ENCODE measurements around the gene PTGIS. TPM values are rescaled to one million over a fixed set of nuclear protein-coding genes. Genes with fewer than 3 reads are reported as not detected.
"Not testable (repeated sequence)": the region's sequence is repeated elsewhere in the genome, so short reads cannot be mapped to it uniquely, and the experiment has no call there.

Gene PTGIS
- total RNA-seq, 1 donor from 2014 or later: not detected

GRCh38 chr20:49570161-49570827 lies 2.4 kb upstream of the PTGIS start:
- POLR2A ChIA-PET: no interaction called here
- peaks cover 1% of the 10 kb centered on the region for H3K4me1 Mint-ChIP-seq

GRCh38 chr20:49569411-49570115 lies 1.6 kb upstream of the PTGIS start:
- Mint-ChIP-seq H3K9me3 (no peaks in the 10 kb centered on the region), H3K4me1 (peaks cover 1% of the 10 kb centered on the region), H3K27ac (no peak overlapping the region), H3K36me3 (ENCODE audit: low read depth) (no peaks in the 10 kb centered on the region), H3K27me3 (peaks cover 54% of the 10 kb centered on the region), H3K4me3 (no peak overlapping the region)
- no peak for DNase-seq
- intact Hi-C loops (cut with micrococcal nuclease): no loop called here
- no peak for TF ChIP-seq CTCF (IDR thresholded peaks at IDR 0.05)
- ATAC-seq (ENCODE audit: low read depth): no peak
- CTCF ChIA-PET: no interaction called here
- POLR2A ChIA-PET: no interaction called here

More at GRCh38 chr20:49570161-49570827, 2.4 kb upstream of the PTGIS start:
- Mint-ChIP-seq H3K27me3 (peaks cover 54% of the 10 kb centered on the region), H3K4me3 (no peak overlapping the region), H3K27ac (no peak overlapping the region), H3K36me3 (ENCODE audit: low read depth) (no peaks in the 10 kb centered on the region), H3K9me3 (no peaks in the 10 kb centered on the region)
- intact Hi-C loops (cut with micrococcal nuclease): no loop called here
- CTCF ChIA-PET: no interaction called here
- ATAC-seq (ENCODE audit: low read depth) (no peak), DNase-seq (no peak)
- no peak for TF ChIP-seq CTCF (IDR thresholded peaks at IDR 0.05)

GRCh38 chr20:49568278-49569151 lies 578 bp upstream of the PTGIS start:
- H3K27ac Mint-ChIP-seq: no peak overlapping the region
- no peaks in the 10 kb centered on the region for H3K36me3 Mint-ChIP-seq (ENCODE audit: low read depth)
- DNase-seq: no peak
- POLR2A ChIA-PET: no interaction called here
- CTCF ChIA-PET: no interaction called here
- peaks cover 1% of the 10 kb centered on the region for H3K4me1 Mint-ChIP-seq
- H3K9me3 Mint-ChIP-seq: peaks cover under 1% of the 10 kb centered on the region
- TF ChIP-seq CTCF (IDR thresholded peaks at IDR 0.05): no peak
- H3K4me3 Mint-ChIP-seq: no peak overlapping the region
- intact Hi-C loops (cut with micrococcal nuclease): no loop called here
- no peak for ATAC-seq (ENCODE audit: low read depth)
- peaks cover 61% of the 10 kb centered on the region for H3K27me3 Mint-ChIP-seq

- Mint-ChIP-seq H3K36me3 (ENCODE audit: low read depth) (no peaks in the 10 kb centered on the region), H3K4me1 (peaks cover 1% of the 10 kb centered on the region), H3K27ac (no peak overlapping the region), H3K4me3 (no peak overlapping the region), H3K27me3 (peaks cover 64% of the 10 kb centered on the region), H3K9me3 (peaks cover 5% of the 10 kb centered on the region)
- DNase-seq (no peak), ATAC-seq (ENCODE audit: low read depth) (no peak)
- TF ChIP-seq CTCF (IDR thresholded peaks at IDR 0.05): no peak
- intact Hi-C loops (cut with micrococcal nuclease): no loop called here
- ChIA-PET CTCF (no interaction called here), POLR2A (no interaction called here)
Observed at GRCh38 chr20:49566401-49567364, 1.3 kb downstream of the PTGIS start.

- intact Hi-C loops (cut with micrococcal nuclease); H3K36me3 Mint-ChIP-seq (ENCODE audit: low read depth); ATAC-seq (ENCODE audit: low read depth); DNase-seq; CTCF ChIA-PET; H3K4me3 Mint-ChIP-seq; H3K4me1 Mint-ChIP-seq; H3K9me3 Mint-ChIP-seq; H3K27ac Mint-ChIP-seq: not testable (repeated sequence)
- POLR2A ChIA-PET: interaction anchor here (0.6 kb wide), 1 partner anchor 359 kb away, joined by 4 read pairs; no protein-coding TSS in a partner anchor
- peaks cover 55% of the 10 kb centered on the region for H3K27me3 Mint-ChIP-seq
Observed at GRCh38 chr20:49564991-49565390, 2.9 kb downstream of the PTGIS start.
